ENCODE measurements around the gene EBI3.
"Not testable (repeated sequence)": the region's sequence is repeated elsewhere in the genome, so short reads cannot be mapped to it uniquely, and the experiment has no call there.

Gene EBI3

GRCh38 chr19:4229179-4229931, at the start of gene EBI3:
EBI3 (plus strand) TSS chr19:4229523; CDS start chr19:4229551, 28 bp downstream.
- DNase-seq = no peak

- DNase-seq = no peak
Measured at GRCh38 chr19:4181053-4181508, 48.2 kb upstream of the EBI3 start.

- DNase-seq = peak; percentile 88
Measured at GRCh38 chr19:4182084-4182810, 47.1 kb upstream of the EBI3 start, which contains the start of the genes ANKRD24 and SIRT6. ANKRD24 (plus strand) TSS chr19:4182689; CDS start chr19:4186426, 3,737 bp downstream. SIRT6 (minus strand) TSS chr19:4182563; CDS start chr19:4182539, 24 bp downstream.

DNA sequence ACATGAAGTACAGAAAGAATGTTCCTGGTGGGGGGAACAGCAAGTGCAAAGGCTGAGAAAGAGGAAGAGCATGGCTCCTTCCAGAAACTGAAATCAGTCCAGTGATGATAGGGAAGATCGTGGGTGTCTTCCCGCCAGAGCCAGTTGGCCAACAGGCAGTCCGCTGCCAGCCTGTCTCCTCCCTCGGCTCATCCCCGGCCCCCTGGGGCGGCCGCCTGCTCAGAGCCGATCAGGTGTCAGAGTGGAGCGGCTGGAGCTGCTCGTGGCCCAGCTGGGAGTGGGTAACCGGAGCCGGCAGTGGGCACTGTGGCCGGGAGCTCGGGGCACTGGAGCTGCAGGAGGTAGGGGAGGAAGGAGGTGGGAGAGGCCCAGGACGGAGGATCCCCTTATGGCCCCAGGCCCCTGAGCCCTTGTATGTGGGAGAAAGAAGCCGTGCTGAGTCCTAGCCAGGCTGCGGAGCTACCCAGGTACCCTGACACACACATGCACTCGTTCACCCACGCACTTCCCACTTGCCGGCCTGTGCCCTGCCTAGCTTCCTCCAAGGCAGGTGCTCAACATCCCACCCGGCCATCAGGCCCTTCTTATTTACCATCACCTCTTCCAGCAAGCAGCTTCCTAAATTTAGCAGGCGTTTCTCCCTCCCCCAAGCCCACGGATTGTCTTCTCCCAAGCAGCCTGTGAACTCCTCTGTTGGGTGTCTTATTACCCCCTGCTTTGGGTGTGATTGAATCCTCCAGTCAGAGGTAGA, 45.2 kb upstream of the EBI3 start:
- no peak for DNase-seq

- DNase-seq = no peak
Measured at GRCh38 chr19:4184718-4185352, 44.5 kb upstream of the EBI3 start.

GRCh38 chr19:4185413-4186086, 43.8 kb upstream of the EBI3 start:
- no peak for DNase-seq

DNA sequence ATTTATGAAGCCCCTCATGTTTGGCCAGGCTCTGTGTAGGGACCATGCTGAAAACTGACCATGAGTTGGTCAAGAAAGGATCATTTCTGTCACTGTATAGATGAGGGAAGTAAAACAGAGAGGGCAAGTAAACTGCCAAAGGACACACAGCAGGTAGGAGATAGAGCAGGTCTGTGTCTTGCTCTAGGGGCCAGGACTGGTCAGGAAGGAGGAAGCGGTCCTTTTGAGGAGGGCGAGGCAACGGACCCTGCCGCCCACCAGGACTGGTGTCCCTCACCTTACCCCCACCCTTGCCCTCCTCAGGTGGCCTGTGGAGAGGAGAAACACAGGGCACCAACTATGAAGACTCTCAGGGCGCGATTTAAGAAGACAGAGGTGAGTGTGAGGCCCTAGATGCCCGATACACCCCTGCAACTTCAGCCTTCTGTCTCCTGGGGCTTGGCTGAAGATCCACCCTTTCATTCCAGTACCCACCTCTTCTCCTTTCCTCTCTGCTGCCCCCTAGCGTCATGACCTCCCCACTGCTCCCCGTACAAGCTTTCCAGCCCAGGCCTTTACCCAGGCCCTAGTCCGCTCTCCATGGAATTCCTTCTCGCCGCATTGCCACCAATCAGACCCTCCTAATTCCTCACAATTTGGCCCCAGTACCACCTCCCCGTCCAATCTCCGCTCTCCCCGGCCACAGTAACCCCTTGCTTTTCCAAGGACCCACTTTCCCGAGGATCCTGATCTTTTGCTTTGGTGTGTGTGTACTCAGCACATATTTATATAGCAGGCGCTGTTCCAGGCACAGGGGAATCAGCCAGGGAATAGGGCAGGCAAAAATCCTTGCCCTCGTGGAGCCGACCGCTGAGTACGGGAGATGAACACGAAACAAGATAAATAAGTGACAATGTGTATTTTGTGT, 43.0 kb upstream of the EBI3 start:
- DNase-seq = peak; percentile 84 to 92

DNA sequence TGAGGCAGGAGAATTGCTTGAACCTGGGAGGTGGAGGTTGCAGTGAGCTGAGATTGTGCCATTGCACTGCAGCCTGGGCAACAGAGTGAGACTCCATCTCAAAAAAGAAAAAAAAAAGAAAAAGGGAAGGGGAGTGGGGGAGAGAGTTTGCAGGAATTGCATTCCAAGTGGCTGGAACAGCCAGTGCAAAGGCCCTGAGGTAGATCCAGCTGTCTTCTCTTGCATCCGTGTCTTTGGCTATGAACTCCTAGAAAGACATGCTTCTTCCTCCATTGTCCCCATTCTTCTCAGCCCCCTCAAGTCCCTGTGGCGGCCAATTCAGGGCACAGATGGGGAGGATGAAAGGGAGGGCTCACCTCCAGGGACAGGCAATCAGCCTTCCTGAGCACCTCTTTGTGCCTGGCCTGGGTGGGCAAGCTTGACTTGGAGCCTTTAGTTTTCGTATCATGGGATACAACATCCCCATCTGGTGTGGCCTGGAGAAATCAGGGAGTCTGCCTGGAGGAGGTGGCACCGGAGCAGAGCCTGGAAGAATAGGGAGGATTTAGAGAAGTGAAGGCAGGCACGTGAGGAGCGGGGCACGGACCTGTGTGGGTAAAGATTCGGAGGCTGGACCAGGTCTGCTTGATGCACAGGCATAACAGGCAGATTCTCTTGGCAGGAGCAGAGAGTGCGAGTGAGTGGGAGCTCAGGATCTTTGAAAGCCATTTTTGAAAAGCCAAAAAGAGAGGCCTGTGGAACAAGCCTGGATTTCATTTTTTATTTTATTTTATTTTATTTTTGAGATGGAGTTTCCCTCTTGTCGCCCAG, 41.8 kb upstream of the EBI3 start:
- DNase-seq = no peak

GRCh38 chr19:4189641-4190040, 39.7 kb upstream of the EBI3 start:
- no peak for DNase-seq

- DNase-seq = not testable (repeated sequence)
Measured at GRCh38 chr19:4192537-4192936, 36.8 kb upstream of the EBI3 start.

GRCh38 chr19:4194353-4194752, 35.0 kb upstream of the EBI3 start:
- DNase-seq = no peak

- no peak for DNase-seq
Measured at GRCh38 chr19:4196009-4196408, 33.3 kb upstream of the EBI3 start.

DNA sequence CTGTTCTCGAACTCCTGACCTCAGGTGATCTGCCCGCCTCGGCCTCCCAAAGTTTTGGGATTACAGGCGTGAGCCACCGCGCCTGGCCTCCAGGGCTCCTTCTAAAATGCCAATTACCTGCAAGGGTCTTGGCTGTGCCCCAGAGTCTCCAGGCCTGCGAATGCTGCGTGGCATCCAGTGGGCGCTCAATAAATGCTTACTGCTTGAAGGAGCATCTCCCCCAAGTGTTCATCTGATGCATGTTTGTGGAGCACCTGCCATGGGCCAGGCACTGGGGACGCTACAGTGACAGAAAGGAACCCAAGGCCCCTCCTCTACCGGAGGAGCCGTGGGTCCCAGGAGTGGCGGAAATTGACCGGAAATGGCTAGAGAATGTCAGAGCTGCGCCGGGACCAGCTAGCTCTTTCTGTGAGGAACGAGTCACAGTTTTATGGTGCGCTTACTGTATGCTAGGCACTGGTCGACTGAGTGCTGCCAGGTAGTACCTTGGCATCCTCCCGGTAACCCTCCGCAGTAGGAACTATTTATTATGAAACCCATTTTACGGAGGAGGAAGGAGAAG, 32.7 kb upstream of the EBI3 start:
- no peak for DNase-seq

GRCh38 chr19:4197228-4197624, 32.1 kb upstream of the EBI3 start:
- DNase-seq = no peak

DNA sequence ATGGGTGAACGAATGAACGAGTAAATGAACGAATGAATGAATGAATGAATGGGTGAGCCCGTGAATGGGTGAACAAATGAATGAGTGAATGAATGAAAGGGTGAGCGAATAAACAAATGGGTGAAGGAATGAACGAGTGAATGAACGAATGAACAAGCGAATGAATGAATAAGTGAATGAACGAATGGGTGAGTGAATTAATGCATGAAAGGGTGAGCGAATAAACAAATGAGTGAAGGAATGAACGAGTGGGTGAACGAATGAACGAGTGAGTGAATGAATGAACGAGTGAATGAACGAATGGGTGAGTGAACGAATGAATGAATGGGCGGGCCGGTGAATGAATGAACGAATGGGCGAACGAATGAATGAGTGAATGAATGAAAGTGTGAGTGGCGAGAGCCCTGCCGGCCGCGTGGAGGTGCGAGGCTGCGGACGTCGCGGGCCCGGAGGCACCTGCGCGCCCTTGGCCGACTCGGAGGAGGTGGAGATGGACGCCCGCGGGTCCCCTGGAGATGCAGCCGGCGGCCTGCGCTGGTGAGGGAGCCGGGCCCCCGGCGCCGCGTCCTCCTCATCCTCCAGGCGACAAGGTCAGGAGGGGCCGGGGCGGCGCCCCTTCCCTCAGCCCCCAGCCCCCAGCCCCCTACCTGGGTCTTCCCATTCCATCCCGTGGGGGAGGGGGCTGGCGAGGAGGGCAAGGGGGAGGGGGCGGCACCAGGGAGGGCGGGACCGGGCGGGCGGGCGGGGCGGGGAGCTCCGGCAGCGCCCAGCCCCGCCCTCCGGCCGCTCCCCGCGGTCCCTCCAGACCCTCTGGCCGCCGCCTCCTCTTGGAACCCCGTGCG, 31.5 kb upstream of the EBI3 start:
- DNase-seq = no peak

DNA sequence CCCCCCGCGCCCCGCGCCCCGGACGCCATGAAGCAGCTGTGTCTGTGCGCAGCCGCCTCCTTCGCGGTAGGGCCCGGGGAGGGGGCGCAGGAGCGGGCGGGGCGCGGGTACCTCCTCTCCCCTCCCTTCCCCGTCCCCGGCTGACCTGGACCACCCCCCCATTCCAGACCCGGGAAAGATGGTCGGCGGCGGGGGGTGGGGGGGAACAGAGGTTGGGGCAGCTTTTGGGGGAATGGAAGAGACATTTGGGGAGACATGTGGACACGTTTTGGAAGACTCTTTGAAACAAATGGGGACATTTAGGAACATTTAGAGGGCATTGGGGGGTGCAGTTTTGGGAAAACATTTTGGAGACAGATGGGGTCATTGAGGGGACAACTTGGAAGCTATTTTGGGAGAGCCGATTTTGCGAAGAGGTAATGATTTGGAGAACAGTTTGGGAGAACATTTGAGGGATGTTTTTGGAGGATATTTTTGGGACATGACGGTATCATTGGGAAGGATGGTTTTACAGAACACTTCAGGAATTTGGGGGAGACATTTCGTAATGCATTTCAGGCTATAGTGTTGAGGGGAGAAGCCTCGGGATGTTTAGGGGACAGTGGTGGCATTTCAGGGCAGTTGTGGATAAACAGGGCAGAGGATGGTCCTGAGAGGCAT, 30.7 kb upstream of the EBI3 start:
- DNase-seq = no peak

GRCh38 chr19:4199699-4200293, 29.5 kb upstream of the EBI3 start:
- DNase-seq = no peak

All from Kasumi-1 (cell line).